Fibroblast of skin of back (primary cell): Measurements from ENCODE around the gene RGS7.
"Not testable (repeated sequence)": the region's sequence is repeated elsewhere in the genome, so short reads cannot be mapped to it uniquely, and the experiment has no call there.

Source experiments
- DNase-seq: peaks from one replicate; pipeline ENCODE4 v3.0.0-alpha.2; 2013

RGS7 gene

DNA sequence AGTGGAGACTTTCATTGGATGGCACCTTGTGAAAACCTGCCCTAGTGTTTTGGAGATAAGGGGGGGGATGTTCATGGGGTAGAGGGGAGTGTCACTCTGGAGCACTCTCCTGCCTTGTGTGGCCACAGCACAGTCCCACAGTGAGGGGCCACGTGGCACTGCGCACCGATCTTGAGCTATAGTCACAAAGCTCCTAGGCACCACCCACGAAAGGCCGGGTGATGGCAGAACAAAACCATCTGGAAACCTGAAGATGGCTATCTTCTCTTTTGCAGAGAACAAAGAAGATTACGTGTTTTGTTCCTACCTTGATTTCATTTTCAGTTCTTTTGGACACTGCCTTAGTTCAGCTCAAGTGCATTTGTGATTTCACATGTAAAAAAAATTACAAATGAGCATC lies 220.6 kb downstream of the RGS7 start:
- DNase-seq = no peak

DNA sequence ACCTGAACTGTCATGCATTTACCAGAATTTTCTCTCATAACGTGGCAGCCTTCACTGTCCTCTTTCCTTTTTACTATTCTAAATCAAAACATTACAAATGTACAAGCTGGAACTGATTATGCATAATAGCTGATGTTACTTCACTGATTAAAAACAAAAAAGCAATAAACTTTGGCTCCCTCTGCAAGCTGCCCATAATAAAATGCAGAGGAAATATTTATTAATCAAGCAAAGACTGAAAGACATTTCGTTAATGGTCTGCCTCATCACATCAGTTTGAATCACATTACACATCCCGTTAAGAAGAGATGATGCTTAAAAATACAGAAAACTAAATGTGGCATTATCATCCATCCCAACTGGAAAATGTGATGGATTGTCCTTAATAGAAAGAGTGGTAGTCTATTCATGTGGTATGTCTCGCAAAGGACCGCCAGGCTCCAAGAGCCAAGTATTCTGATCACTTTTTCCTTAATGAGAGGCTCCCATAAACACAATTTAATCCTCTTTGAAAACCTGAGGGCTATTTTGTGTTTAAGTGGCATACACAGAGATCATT lies 225.3 kb downstream of the RGS7 start:
- DNase-seq = no peak

GRCh38 chr1:241130881-241131280 lies 226.1 kb downstream of the RGS7 start:
- DNase-seq = peak; percentile 9

DNA sequence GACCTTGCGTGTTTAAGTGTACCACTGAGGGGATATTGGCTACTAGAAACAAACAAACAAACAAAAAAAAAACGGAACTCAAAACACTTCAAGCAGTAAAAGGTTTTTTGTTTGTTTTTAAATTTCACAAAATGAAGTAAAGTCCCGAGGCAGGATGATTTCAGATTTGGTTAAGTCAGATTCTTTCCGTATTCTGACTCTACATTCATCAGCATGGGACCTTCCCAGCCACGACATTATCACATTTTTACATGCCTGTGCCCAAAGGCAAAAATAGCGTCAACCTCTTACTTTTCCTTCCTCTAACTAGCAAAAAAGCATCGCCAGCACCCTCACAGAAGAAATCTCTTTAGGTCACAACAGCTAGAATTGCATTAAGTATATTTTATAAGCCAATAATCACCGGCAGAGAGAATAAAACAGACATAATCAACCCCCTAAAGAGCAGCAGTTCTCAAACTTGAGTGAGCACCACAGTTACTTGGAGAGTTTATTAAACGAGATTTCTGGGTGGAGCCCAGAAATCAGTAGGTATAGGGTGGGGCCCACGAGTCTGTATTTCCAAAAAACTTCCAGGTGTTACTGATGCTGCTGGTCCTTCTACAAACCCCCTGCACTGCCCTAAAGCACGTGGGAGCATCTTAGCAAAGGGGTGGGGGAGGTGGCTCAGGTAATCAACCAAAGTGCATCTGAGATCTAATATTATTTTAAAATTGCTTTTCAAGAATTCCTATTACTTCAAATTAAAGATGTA lies 227.6 kb downstream of the RGS7 start:
- no peak for DNase-seq

GRCh38 chr1:241125286-241125685 lies 231.7 kb downstream of the RGS7 start:
- DNase-seq = no peak

GRCh38 chr1:241118049-241118448 lies 239.0 kb downstream of the RGS7 start:
- DNase-seq = no peak

DNA sequence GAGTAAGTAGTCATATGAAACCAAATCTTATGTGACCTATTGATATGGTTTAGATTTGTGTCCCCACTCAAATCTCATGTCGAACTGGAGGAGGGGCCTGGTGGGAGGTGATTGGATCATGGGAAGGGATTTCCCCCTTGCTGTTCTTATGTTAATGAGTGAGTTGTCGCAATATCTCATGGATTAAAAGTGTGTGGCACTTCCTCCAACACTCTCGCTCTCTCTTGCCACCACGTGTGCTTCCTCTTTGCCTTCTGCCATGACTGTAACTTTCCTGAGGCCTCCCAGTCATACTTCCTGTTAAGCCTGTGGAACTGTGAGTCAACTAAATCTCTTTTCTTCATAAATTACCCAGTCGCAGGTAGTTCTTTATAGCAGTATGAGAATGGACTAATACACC lies 241.2 kb downstream of the RGS7 start:
- DNase-seq = no peak

DNA sequence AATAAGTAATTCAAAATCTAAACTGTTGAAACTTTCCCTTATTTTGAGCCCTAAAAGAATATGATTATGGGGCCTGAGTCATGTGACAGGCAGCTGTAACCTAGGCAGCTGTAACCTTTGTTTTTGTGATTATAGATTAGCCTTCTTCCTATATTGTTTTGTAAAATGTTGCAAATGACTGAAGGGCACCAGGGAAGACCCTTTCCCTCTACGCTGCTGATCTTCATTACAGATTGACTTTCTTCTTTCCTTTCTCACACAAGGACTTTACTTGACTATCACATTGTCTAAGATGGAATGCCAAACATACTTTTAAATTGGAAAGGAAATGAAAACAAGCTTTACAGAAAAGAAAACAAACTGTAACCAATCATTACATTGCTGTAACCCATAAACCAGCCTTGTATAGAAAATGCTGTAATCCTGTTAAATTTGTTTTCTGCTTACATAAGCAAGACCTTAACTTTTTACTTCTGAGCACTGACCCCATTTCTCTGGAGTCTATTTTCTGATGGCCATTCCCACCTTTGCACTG lies 242.2 kb downstream of the RGS7 start:
- peak; percentile 50 for DNase-seq

DNA sequence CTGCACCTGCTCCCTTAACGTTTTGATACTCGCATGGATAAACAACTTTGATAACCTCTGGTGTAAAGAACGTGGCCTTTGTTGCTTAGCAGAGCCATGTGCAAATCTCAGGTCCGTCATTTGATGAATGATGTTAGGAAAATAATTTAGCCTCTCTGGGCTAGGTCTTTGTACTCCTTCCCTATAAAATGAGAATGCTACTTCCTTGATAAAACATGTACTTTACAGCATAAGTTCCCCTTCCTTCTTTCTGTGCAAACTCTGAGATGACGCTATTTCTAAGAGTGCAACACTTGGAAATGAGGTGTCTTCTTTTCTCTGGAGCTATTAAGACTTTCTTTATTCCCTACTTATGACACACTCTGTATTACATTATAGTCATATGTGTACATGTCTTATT lies 243.4 kb downstream of the RGS7 start:
- no peak for DNase-seq

GRCh38 chr1:241109039-241109438 lies 248.0 kb downstream of the RGS7 start:
- DNase-seq = no peak

GRCh38 chr1:241105147-241105546 lies 251.9 kb downstream of the RGS7 start:
- DNase-seq = no peak

GRCh38 chr1:241102664-241103063 lies 254.3 kb downstream of the RGS7 start:
- DNase-seq = no peak

DNA sequence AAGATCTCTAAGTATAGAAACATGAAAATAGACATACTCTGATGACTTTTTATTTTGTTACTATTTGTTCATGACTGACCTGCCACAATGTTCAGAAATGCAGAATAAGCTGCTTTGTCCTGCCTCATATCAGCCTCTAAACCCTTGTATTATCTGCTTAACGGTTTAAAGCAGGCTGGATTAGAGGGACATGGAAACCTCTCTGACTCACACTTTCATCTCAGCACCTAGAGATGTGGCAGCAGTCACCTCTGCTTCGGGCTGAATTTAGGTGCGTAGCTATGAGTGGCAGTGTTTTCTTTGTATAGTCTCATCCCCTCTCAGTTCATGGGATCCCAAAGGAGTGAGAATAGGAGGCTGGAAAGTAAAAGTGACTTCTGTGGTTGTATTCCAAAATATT lies 255.4 kb downstream of the RGS7 start:
- DNase-seq = peak; percentile 72

GRCh38 chr1:241097479-241097878 lies 259.5 kb downstream of the RGS7 start:
- no peak for DNase-seq

GRCh38 chr1:241096982-241097381 lies 260.0 kb downstream of the RGS7 start:
- no peak for DNase-seq

- DNase-seq = no peak
Observed at GRCh38 chr1:241095847-241096246, 261.2 kb downstream of the RGS7 start.

GRCh38 chr1:241090798-241091197 lies 266.2 kb downstream of the RGS7 start:
- DNase-seq = no peak

- DNase-seq = not testable (repeated sequence)
Observed at GRCh38 chr1:241089066-241089465, 267.9 kb downstream of the RGS7 start.

DNA sequence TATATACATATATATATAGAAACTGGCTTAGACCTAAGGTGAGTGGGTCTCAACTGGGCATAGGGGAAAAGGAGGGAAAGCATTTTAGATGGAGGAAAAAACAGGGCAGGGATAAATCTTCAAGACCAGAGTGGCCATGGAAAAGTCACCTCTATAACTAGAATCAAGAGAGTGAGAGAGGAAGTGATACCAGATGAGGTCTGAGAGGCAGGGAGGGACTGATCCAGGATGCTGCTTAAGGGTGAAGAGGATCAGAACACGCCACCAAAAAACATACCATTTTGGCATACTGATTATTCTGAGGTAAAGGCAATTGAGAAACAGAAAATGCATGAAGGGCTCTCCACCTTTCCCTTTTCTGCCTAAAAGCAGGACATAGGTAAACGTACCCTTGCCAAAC lies 268.9 kb downstream of the RGS7 start:
- DNase-seq = not testable (repeated sequence)

DNA sequence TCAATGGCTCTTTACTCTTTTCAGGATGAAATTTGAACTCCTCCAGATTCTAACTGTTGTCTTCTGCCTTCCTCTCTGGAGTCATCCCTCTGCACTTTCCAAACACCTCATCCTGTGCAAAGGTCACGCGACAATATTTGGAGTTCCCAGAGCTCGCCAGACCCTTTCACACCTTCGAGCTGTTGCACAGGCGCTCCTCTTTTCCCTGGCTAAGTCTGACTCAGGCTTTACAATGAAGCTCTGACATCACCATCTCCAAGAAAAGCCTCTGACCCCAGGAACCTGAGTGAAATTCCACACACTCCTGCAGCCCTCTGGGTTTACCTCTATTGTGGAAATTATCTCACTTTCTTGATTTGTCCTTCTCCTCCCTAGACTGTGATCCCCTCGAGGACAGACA lies 270.3 kb downstream of the RGS7 start:
- DNase-seq = no peak

DNA sequence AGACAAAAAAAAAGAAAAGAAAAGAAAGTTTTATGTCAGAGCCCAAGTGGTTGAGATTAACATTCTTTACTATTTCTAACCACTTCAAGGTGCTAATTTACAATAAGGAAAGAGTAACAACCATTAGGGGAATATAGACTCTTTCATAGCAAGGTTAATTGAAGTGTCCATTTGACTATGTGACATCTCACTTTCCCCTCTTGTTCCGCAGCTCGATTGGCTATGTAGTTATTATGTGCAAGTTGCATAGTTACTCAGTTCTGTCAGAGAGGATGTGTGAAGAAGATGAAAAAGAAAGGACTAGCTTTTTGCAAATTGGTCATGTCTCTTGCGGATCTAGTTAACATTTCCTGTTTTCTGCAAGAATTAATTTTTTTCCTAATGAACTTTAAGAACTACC lies 273.7 kb downstream of the RGS7 start:
- no peak for DNase-seq

DNA sequence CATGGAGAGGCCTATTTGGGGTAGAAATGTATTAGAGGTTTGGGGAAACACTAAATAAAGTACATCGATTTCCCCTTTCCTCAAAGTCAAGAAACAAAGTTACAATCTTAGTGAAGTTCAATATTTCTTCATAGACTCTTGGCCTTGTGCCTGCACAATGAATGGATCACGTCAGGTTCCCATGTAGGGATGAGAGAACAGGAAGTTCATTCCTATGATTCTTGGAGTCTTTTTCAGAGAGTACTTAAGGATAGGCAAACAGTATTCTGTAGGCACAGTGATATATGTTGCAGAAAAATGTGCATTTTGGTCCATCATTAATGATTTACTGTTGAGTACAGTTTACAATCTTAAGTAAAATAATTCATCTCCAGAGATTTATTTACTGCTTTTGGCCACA lies 275.5 kb downstream of the RGS7 start:
- peak; percentile 72 for DNase-seq

- DNase-seq = no peak
Observed at GRCh38 chr1:241079459-241079858, 277.5 kb downstream of the RGS7 start.

- no peak for DNase-seq
Observed at GRCh38 chr1:241079047-241079446, 278.0 kb downstream of the RGS7 start.
